A549 treated with AZD9567 at 1 μM for 4 hours (cell line): ENCODE data around the gene KLF13. TPM values are rescaled to one million over a fixed set of nuclear protein-coding genes. Genes with fewer than 3 reads are reported as not detected.

Experiments used
- total RNA-seq: library from RNA; stranded (reverse); fragments of 200-300 nt; extraction: Qiagen RNA extraction; gene quantifications from 5 replicates; pipeline ENCODE4 v1.2.3, GENCODE V29; 2022; ENCODE audit not compliant: insufficient read depth

Gene KLF13
- total RNA-seq: 96.6 to 118 TPM (median 107 TPM) in 5 replicates

DNA sequence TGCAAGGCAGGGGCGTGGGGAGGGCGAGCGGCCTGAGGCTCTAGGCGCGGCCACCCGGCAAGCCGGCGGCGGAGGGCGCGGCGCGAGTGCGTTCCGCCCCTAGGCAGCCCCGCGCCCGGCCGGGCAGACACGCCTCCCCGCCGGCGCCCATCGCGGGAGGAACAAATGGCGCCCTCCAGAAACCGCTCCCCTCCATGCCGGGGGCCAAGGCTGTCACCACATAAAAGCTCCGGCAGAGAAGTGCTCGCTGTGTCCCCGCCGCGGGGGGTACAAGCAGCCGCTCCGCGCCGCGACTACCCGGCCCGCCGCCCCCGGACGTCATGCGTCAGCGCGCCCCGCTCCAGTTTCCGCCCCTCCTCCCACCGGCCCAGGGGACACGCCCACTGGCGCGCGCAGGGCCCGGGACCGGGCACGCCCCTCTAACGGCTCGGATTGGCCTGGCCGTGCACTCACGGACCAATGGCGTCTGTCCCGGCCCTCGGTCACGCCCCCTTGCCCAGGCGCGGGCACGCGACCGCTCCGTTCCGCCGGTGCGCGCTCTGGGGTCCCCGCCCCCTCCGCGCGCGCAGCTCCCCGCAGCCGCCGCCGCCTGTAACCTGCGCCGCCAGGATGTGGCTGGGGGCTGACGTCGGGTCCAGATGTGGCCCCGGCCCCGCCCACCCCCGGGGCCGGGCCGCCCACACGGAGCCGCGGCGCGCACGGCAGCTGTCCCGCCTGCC lies at the start of gene KLF13:
Gene KLF13, plus strand, starts transcription at position 680 of the 719 bp plus-strand sequence. CDS start 378 bp downstream, outside the sequence.

Other genes with a start within 250 kb of the KLF13 start
- gene TRPM1, start 225.1 kb upstream of the KLF13 start, total RNA-seq: not detected in 5 replicates